Measurements from ENCODE around the gene PDE4B.

PDE4B gene

DNA sequence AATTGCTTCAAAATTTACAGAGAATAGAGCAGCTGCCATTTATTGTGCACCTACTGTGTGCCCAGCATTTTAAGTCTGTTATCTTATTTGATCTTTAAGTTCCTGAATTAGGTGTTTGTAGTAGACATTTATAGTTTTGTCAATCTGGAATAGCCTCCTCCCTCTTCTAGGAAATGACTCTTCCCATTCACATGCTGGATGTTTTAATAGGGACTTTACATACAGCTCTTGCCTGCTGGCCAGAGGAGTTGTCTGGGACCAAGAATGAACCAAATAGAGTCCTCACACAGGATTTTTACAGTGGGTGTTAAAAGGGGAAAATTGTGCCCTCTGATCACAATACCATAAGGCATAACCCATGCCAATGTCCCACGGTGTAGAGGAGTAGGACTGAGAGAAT is 367.1 kb downstream of the PDE4B start:
- no peak for DNase-seq (ENCODE audit: low read depth, low spot score)
- in situ Hi-C loops (cut with HindIII; ENCODE audit: low sequenced_read_pairs) = no loop called here
- H3K4me3 ChIP-seq (ENCODE audit: low read depth, low read length) = no peak overlapping the region
- TF ChIP-seq, protein P1, sequence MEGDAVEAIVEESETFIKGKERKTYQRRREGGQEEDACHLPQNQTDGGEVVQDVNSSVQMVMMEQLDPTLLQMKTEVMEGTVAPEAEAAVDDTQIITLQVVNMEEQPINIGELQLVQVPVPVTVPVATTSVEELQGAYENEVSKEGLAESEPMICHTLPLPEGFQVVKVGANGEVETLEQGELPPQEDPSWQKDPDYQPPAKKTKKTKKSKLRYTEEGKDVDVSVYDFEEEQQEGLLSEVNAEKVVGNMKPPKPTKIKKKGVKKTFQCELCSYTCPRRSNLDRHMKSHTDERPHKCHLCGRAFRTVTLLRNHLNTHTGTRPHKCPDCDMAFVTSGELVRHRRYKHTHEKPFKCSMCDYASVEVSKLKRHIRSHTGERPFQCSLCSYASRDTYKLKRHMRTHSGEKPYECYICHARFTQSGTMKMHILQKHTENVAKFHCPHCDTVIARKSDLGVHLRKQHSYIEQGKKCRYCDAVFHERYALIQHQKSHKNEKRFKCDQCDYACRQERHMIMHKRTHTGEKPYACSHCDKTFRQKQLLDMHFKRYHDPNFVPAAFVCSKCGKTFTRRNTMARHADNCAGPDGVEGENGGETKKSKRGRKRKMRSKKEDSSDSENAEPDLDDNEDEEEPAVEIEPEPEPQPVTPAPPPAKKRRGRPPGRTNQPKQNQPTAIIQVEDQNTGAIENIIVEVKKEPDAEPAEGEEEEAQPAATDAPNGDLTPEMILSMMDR (IDR thresholded peaks at IDR 0.05; ENCODE audit: low read depth, low read length) = no peak

DNA sequence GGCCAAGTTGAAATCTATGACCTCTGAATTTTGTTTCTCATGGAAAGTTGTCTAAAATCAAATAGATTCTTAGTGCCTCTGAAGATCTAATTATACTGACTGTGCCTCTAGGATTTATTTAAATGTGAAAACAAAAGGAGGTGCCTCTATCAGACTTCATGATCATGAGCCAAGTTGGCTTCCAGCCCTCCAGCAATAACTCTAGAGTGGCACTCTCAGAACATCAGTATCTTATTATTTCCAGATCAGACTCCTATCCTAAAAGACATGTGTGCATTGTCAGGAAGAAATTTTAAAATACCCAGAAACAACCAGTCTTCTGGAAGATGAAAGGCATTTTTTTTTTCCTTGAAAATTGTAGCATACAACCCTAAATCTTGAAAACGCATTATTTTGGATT is 368.0 kb downstream of the PDE4B start:
- no peak for DNase-seq (ENCODE audit: low read depth, low spot score)
- TF ChIP-seq, protein P1 (IDR thresholded peaks at IDR 0.05; ENCODE audit: low read depth, low read length) = no peak
- in situ Hi-C loops (cut with HindIII; ENCODE audit: low sequenced_read_pairs) = no loop called here
- H3K4me3 ChIP-seq (ENCODE audit: low read depth, low read length) = no peak overlapping the region

DNA sequence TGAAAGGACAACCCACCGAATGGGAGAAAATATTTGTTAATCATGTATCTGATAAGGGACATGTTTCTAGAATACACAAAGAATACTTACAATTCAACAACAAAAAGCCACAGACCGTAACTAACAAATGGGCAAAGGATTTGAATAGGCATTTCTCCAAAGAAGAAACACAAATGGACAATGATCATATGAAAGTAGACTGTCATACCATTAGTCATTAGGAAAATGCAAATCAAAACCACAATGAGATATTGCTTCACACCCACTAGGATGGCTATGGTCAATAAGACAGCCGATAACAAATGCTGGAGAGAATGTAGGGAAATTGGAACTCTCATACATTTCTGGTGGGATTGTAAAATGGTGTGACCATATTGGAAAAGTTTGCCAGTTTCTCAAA is 374.1 kb downstream of the PDE4B start:
- in situ Hi-C loops (cut with HindIII; ENCODE audit: low sequenced_read_pairs) = no loop called here
- no peak for DNase-seq (ENCODE audit: low read depth, low spot score)
- TF ChIP-seq, protein P1 (IDR thresholded peaks at IDR 0.05; ENCODE audit: low read depth, low read length) = no peak
- H3K4me3 ChIP-seq (ENCODE audit: low read depth, low read length) = no peak overlapping the region

DNA sequence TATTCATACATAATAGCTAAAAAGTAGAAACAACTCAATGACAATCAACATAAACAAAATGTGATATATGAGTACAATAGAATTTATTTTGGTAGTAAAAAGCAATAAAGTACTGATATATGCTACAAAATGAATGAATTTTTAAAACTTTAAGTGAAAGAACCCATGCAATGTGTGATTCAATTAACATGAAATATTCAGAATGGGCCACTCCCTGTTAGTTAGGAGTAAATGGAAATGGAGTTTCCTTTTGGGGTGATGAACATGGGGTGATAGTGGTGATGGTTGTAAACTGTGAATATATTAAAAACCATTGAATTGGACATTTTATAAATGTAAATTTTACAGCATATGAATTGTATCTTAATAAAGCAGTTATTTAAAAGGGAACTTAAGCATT is 374.6 kb downstream of the PDE4B start:
- no peak overlapping the region for H3K4me3 ChIP-seq (ENCODE audit: low read depth, low read length)
- TF ChIP-seq, protein P1 (IDR thresholded peaks at IDR 0.05; ENCODE audit: low read depth, low read length) = no peak
- no peak for DNase-seq (ENCODE audit: low read depth, low spot score)
- in situ Hi-C loops (cut with HindIII; ENCODE audit: low sequenced_read_pairs) = no loop called here

DNA sequence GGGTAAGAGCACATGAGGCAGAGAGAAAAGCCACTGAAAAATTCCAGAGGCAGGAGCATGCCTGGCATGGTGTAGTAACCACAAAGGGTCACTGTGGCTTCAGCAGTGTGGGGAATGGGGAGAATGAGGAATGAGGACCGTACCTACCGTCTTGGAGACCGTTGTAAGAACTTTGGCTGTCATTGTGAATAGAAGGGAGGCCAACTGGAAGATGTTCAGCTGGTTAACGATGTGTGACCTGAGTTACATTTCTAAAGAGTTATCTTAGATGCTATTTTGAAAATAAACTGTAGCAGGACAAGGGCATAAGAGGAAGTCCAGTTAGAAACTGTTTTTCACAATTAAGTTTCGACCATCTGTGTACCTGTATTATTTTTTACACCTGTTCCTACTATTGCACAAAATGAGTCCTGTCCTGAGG is 375.8 kb downstream of the PDE4B start:
- TF ChIP-seq, protein P1 (IDR thresholded peaks at IDR 0.05; ENCODE audit: low read depth, low read length) = no peak
- no peak overlapping the region for H3K4me3 ChIP-seq (ENCODE audit: low read depth, low read length)
- in situ Hi-C loops (cut with HindIII; ENCODE audit: low sequenced_read_pairs) = no loop called here
- peak; percentile 66 for DNase-seq (ENCODE audit: low read depth, low spot score)

DNA sequence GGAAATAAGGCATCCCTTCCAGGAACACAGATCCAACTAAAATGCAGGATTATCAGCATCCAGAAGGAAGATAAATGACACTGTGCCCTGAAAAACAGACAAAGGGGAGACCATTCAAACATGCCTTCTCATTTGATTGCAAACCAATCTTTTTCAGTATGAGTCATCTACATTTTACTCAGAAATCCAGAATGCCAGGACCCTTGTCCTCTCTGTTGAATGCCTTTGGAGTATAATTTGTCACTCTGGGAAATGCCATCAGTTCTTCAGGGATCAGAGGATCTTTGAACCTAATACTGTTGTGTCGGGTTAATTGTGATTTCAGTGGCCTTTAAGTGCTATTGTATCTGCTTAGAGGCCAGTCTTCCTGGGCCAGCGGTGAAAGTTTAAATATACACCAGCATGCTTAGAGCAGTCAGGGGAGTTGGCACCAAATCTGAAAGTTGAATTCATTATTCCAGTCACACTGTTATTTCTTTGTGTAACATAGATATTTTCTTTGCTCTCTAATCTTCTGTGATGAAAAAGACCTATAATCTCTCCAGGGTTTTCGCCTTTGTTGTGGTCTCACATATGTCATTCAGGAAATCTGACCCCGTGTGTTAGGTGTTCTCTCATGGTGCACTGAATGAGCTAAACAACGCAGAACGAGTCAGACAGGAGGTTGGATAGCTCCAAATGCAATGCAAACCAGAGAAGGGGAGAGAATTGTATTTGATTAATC is 376.4 kb downstream of the PDE4B start:
- TF ChIP-seq, protein P1 (IDR thresholded peaks at IDR 0.05; ENCODE audit: low read depth, low read length) = no peak
- in situ Hi-C loops (cut with HindIII; ENCODE audit: low sequenced_read_pairs) = no loop called here
- DNase-seq (ENCODE audit: low read depth, low spot score) = peak; percentile 21
- H3K4me3 ChIP-seq (ENCODE audit: low read depth, low read length) = no peak overlapping the region

All from astrocyte of the spinal cord (primary cell).